K562 (cell line): ENCODE measurements around the gene CAMK2D.

Source experiments
- C11orf30 ChIP-seq: fragments of 450-650 bp; IDR thresholded peaks from 2 replicates; pipeline ENCODE4 v1.6.1; 2016; ENCODE audit warnings: low read depth, mild to moderate bottlenecking
- CXXC5 ChIP-seq: fragments of 250-450 bp; sonication (Bioruptor Pico); IDR thresholded peaks from 2 replicates; pipeline ENCODE4 v1.8.0; 2022; ENCODE audit warnings: inconsistent platforms, mild to moderate bottlenecking, moderate library complexity
- EP300 ChIP-seq: IDR thresholded peaks from 2 replicates; pipeline ENCODE4 v1.6.1; 2012; ENCODE audit warnings: low read length, improper control_type of control experiment
- EZH2 ChIP-seq: IDR thresholded peaks from 2 replicates; pipeline ENCODE4 v1.6.1; 2012; ENCODE audit warnings: low read depth, mild to moderate bottlenecking, inconsistent platforms, low read length, borderline replicate concordance
- HDAC2 ChIP-seq: fragments of 450-650 bp; IDR thresholded peaks from 2 replicates; pipeline ENCODE4 v1.6.1; 2016; ENCODE audit warnings: mild to moderate bottlenecking
- JUNB ChIP-seq: fragments of 450-650 bp; formaldehyde crosslinking; conservative IDR thresholded peaks from 2 replicates; pipeline ENCODE4 v1.4.0; 2020; ENCODE audit warnings: mild to moderate bottlenecking
- POLR2A ChIP-seq: fragments of 450-650 bp; conservative IDR thresholded peaks from 2 replicates; pipeline ENCODE4 v1.6.1; 2016
- RBM25 ChIP-seq: fragments of 200-400 bp; formaldehyde crosslinking; IDR thresholded peaks from 2 replicates; pipeline ENCODE4 v1.6.1; 2018; ENCODE audit warnings: low read length, low read depth, moderate library complexity; ENCODE audit not compliant: severe bottlenecking
- TBP ChIP-seq: optimal IDR thresholded peaks from 2 replicates; pipeline ENCODE3; 2011; ENCODE audit warnings: low read depth, low read length, improper control_type of control experiment
- ZNF274 ChIP-seq: IDR thresholded peaks from 2 replicates; pipeline ENCODE4 v1.6.1; 2011; ENCODE audit warnings: low read depth, mild to moderate bottlenecking, low read length, moderate library complexity, borderline replicate concordance
- TF ChIP-seq, protein P1 (sequence below): sonication (generic); formaldehyde crosslinking; IDR thresholded peaks from 2 replicates; pipeline ENCODE4 v1.9.0; 2022; ENCODE audit warnings: mild to moderate bottlenecking, missing genetic modification reagents
- TF ChIP-seq, protein P2 (sequence below), 3 experiments: IDR thresholded peaks in 2 of 3; conservative IDR thresholded peaks in 1 of 3; 2 replicates each; pipeline ENCODE4 v1.5.1; 2011 to 2012; ENCODE audit warnings: low read length in 3 of 3, mild to moderate bottlenecking in 3 of 3, control low read depth in 2 of 3, improper control_type of control experiment in 1 of 3, inconsistent platforms in 1 of 3, low read depth in 1 of 3, mixed read lengths in 1 of 3, moderate library complexity in 1 of 3; ENCODE audit not compliant: insufficient read depth in 2 of 3
- TF ChIP-seq, protein P3 (sequence below), 2 experiments: fragments of 450-650 bp; formaldehyde crosslinking in 1 of 2; IDR thresholded peaks; 2 replicates each; pipeline versions ENCODE4 v1.4.0 to v1.6.1; 2014 to 2020; ENCODE audit warnings: mild to moderate bottlenecking in 2 of 2, borderline replicate concordance in 1 of 2, low read depth in 1 of 2

DNA sequence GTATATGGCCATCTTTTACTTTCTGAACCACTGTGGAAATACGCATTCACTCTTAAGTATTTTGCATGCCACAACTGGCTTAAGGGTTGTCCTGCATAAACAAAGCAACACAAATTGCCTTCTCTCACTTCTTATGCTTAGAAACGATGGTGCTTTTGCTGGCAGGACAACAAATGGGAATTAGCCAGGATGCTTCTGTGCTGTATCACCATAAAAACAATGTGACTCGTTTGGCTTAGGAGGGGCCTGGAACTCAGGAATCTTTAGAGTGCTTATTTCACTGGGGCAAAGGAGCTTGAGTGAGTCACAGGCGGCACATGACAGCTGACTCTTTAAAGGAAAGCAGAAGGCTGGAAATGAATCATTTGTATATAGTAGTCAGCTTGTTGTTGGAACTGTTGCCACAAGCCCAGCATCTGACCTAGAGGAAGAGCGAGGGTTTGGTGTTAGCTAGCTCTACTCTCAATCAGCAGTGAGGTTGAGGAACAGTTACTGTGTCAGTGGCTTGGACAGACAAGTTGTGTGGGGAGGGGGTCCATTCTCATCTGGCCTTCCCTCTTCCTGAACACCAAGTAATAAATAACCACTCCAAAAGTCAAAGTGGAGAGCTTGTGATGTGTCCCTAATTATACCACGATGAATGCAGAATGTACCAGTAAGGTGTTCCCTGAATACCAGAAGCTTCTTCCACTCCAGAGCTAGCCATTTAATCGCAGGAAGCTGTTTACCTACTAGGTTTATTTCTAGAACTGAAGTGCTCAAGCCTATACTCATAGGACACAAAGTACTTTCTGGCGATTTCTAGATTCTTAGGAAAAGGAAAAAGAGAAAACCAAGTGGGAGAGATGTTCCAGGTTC is 293.1 kb downstream of the CAMK2D start:
- TF ChIP-seq EZH2, result no peak
- TF ChIP-seq, protein P1, sequence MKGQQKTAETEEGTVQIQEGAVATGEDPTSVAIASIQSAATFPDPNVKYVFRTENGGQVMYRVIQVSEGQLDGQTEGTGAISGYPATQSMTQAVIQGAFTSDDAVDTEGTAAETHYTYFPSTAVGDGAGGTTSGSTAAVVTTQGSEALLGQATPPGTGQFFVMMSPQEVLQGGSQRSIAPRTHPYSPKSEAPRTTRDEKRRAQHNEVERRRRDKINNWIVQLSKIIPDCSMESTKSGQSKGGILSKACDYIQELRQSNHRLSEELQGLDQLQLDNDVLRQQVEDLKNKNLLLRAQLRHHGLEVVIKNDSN (CRISPR knock-in tag), result no peak
- TF ChIP-seq HDAC2, result no peak
- no peak for TF ChIP-seq POLR2A
- TF ChIP-seq, protein P2, sequence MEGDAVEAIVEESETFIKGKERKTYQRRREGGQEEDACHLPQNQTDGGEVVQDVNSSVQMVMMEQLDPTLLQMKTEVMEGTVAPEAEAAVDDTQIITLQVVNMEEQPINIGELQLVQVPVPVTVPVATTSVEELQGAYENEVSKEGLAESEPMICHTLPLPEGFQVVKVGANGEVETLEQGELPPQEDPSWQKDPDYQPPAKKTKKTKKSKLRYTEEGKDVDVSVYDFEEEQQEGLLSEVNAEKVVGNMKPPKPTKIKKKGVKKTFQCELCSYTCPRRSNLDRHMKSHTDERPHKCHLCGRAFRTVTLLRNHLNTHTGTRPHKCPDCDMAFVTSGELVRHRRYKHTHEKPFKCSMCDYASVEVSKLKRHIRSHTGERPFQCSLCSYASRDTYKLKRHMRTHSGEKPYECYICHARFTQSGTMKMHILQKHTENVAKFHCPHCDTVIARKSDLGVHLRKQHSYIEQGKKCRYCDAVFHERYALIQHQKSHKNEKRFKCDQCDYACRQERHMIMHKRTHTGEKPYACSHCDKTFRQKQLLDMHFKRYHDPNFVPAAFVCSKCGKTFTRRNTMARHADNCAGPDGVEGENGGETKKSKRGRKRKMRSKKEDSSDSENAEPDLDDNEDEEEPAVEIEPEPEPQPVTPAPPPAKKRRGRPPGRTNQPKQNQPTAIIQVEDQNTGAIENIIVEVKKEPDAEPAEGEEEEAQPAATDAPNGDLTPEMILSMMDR (IDR thresholded peaks at IDR 0.05 in 2 of 3, conservative IDR thresholded peaks at IDR 0.05 in 1 of 3; ENCODE audit: insufficient read depth in 2 of 3, low read depth in 1 of 3, low read length in 3 of 3), result no peak
- no peak for TF ChIP-seq CXXC5 (CRISPR knock-in tag)
- TF ChIP-seq TBP, result no peak
- TF ChIP-seq EP300, result no peak
- TF ChIP-seq C11orf30, result no peak
- TF ChIP-seq, protein P3, sequence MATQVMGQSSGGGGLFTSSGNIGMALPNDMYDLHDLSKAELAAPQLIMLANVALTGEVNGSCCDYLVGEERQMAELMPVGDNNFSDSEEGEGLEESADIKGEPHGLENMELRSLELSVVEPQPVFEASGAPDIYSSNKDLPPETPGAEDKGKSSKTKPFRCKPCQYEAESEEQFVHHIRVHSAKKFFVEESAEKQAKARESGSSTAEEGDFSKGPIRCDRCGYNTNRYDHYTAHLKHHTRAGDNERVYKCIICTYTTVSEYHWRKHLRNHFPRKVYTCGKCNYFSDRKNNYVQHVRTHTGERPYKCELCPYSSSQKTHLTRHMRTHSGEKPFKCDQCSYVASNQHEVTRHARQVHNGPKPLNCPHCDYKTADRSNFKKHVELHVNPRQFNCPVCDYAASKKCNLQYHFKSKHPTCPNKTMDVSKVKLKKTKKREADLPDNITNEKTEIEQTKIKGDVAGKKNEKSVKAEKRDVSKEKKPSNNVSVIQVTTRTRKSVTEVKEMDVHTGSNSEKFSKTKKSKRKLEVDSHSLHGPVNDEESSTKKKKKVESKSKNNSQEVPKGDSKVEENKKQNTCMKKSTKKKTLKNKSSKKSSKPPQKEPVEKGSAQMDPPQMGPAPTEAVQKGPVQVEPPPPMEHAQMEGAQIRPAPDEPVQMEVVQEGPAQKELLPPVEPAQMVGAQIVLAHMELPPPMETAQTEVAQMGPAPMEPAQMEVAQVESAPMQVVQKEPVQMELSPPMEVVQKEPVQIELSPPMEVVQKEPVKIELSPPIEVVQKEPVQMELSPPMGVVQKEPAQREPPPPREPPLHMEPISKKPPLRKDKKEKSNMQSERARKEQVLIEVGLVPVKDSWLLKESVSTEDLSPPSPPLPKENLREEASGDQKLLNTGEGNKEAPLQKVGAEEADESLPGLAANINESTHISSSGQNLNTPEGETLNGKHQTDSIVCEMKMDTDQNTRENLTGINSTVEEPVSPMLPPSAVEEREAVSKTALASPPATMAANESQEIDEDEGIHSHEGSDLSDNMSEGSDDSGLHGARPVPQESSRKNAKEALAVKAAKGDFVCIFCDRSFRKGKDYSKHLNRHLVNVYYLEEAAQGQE (IDR thresholded peaks at IDR 0.05; ENCODE audit: borderline replicate concordance), result no peak
- TF ChIP-seq, protein P3 (CRISPR knock-in tag; IDR thresholded peaks at IDR 0.05; ENCODE audit: low read depth), result no peak
- TF ChIP-seq JUNB (CRISPR knock-in tag), result no peak
- no peak for TF ChIP-seq ZNF274
- no peak for TF ChIP-seq RBM25
